Esophagus (tissue), 2 donors: Measurements from ENCODE around the gene UBC. TPM values are rescaled to one million over a fixed set of nuclear protein-coding genes. Genes with fewer than 3 reads are reported as not detected.

Experiments used
- polyA plus RNA-seq, 2 donors: library from polyadenylated mRNA; stranded (reverse); fragments of 200-250 nt; gene quantifications; one replicate each; pipeline ENCODE4 v1.2.3, GENCODE V29; 2013
- donor health status: healthy with polysubstance abuse.
- donor health status: Bipolar disorder and iron deficiency.

The UBC gene
- polyA plus RNA-seq, 2 donors: 1,354 to 1,419 TPM

Other genes starting within 250 kb of the UBC start
- gene SCARB1, start 50.8 kb downstream of the UBC start, polyA plus RNA-seq: 1 to 10 TPM; 7.4 to 8.6 TPM
- 1 to 10 TPM; 8.8 to 9.0 TPM for gene DHX37, start 74.5 kb upstream of the UBC start, polyA plus RNA-seq
- 1 to 10 TPM; 3.2 to 5.3 TPM for gene BRI3BP, start 79.0 kb upstream of the UBC start, polyA plus RNA-seq
- 10 to 100 TPM; 24.3 to 26.9 TPM for gene AACS, start 150.8 kb upstream of the UBC start, polyA plus RNA-seq